G401 (cell line): Measurements from ENCODE around the gene KCTD20. TPM values are rescaled to one million over a fixed set of nuclear protein-coding genes. Genes with fewer than 3 reads are reported as not detected.
"Not testable (repeated sequence)": the region's sequence is repeated elsewhere in the genome, so short reads cannot be mapped to it uniquely, and the experiment has no call there.

Experiments
- DNase-seq: peaks from one replicate; pipeline ENCODE4 v3.0.0-alpha.2; 2015; ENCODE audit warnings: low spot score
- in situ Hi-C: cut with HindIII; loops from 2 replicates; pipeline ENCODE4 v1.10.0; 2016; ENCODE audit warnings: low sequenced_read_pairs, mixed read lengths
- total RNA-seq: library from RNA; depleted of rRNA; stranded (reverse); fragments of >200 nt; shearing (Covaris generic); gene quantifications from 2 replicates; pipeline ENCODE4 v1.2.3, GENCODE V29; 2014; rRNA removed

Gene KCTD20
- 68.6 and 91.6 TPM in 2 replicates for total RNA-seq

DNA sequence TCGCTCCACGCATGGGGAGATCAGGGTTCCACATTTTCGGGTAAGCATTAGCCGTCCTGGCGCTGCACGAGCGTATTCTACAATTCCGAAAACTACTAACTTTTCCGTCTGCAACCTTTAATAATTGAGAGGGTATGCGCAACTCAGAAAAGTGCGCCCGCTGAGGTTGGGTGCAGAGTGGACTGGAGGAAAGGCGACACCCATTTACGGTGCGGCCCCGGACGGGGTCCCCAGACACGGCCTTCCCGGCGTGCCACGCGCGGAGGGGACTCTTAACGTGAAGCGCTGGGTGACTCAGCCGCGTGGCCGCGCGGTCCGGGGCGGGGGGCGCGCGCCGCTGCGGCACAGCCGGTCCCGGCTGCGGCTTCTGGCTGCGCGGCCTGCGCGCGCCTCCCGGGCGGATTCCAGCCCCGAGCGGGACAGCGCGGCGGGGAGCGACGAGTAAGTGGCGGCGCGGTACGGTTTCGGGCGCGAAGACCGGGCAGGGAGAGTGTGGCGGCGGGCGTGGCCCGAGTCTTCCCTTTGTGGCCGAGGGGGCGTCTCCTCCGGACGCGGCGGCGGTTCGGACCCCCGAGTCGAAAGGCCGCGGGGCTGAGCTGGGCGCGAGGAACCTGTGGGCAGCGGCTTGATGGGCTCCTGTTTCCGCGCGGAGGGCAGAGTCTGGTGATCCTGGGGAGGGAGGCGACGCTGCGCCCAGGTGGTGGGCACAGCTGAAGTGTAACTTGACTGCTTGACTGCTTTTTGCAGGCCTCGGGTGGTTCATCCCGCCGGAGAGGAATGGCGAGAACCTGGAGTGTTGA, at the start of gene KCTD20, which contains the start of gene PXT1:
Gene KCTD20, plus strand, starts transcription at position 330 of the 800 bp plus-strand sequence. CDS start 27,098 bp downstream, outside the sequence.
Gene PXT1, minus strand, starts transcription at position 184 of the 800 bp plus-strand sequence. CDS start 16,772 bp downstream, outside the sequence.
- peak; percentile 78 for DNase-seq
- in situ Hi-C loops, result no loop called here

DNA sequence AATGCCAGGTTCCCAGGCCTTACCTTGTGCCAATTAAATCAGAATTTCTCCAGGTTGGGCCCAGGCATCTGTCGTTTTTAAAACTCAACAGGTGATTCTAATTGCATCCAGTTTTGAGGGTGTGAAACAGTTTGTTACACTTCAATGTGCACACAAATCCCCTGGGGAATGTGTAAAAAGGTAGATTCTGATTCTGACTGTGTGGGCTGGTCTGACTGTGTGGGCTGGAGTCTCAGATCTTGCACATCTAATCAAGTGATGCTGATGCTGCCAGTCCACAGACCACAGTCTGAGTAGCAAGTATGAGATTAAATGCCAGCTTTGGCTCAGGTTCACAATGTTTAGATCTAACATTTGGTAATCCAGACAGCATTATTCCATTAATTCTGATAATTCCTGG, 42.8 kb upstream of the KCTD20 start:
- no peak for DNase-seq
- in situ Hi-C loops, result no loop called here

DNA sequence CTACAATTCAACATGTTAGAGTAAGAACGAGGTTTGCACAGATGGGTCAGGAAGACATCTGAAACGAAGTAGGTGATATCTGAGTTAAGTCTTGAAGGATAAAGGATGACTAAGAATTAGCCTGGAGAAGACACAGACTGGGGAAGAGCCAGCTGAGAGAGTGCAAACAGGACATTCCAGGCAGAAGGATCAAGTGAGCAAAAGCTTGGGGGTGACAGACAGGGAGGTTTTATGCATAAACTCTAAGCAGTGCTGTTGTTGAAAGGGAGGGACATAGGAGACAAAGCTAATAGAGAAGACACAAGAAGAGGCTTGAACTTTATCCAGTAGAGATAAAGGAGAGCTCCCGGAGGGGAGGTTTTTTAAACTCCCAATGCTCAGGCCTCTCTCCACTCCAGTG, 40.3 kb upstream of the KCTD20 start:
- no peak for DNase-seq

DNA sequence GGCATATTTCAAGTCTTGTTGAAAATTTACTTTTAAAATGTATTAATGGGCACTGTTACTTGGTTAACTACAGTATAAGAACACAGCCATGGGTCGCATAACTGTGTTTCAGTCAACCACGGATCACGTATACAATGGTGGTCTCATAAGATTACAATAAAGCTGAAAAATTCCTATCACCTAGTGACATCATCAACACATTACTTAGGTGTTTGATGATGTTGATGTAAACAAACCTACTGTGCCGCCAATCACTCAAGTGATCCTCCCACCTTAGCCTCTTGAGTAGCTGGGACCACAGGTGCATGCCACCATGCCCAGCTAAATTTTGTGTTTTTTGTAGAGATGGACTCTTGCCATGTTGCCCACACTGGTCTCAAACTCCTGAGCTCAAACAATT, 38.6 kb upstream of the KCTD20 start:
- in situ Hi-C loops, result no loop called here
- DNase-seq, result no peak

More for the DNA sequence above, 40.3 kb upstream of the KCTD20 start:
- in situ Hi-C loops, result no loop called here

DNA sequence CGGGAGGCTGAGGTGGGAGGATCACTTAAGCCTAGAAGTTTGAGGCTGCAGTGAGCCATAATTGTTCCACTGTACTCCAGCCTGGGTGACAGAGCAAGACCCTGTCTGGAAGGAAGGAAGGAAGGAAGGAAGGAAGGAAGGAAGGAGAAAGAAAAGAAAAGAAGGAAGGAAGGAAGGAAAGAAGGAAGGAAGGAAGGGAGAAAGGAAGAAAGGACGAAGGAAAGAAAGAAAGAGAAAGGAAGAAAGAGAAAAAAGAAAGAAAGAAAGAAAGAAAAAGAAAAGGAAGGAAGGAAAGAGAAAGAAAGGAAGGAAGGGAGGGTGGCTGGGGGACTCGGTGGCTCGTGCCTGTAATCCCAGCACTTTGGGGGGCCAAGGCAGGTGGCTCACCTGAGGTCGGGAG, 33.1 kb upstream of the KCTD20 start:
- DNase-seq, in situ Hi-C loops: not testable (repeated sequence)

DNA sequence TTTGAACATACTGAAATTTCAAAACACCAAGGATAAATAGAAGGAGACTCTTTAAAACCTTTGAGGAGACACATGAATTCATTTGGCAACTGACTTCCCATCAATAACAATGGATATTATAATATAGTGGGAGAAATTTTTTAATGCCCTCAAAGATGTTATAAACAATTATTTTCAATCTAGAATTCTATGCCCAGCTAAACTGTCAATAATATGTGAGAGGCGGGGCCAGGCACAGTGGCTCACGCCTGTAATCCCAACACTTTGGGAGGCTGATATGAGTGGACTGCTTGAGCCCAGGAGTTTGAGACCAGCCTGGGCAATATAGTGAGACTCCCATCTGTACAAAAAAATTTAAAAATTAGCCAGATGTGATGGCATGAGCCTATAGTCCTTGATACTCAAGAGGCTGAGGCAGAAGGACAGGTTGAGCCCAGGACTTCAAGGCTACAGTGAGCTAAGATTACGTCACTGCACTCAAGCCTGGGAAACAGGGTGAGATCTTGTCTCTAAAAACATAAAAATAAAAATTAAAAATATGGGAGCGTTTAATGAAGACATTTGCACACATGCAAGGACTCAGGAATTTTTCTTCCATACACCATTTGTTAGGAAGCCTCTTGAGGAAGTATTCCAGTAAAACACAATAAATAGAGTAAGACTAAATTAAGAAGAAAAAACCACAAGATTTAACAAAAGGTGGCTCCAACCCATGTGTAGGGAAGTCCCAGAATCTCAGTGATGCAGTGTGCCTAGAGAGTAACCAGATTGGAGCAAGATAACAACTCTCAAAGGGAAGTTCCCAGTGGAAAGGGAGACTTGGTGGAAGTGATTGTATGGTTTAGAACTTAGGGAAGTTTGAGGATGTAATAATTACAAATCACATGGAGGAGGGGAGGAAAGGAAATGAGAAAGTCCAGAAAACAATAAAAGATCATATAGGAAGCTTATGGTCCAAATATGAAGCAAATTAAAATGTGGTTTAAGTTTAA, 29.0 kb upstream of the KCTD20 start:
- DNase-seq, result no peak
- in situ Hi-C loops, result no loop called here

DNA sequence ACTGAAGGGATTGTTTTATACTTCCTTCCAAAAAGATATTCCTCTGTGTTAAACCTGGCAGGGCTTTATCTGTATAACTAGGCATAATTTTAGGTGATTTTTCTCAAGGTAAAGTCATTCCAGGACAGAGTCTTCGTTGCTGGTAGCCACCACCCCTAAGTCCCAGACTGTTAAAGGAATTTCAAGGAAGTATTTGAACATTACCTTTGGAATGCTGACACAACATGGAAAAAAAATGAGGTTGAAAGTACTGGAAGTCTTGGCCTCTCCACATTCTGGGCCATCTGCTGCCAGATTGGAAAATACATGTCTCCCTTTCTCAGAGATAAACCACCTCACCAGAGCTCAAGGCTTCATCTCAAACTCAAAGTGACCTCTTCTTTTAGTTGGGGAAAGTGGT, 28.3 kb upstream of the KCTD20 start:
- in situ Hi-C loops, result no loop called here

DNA sequence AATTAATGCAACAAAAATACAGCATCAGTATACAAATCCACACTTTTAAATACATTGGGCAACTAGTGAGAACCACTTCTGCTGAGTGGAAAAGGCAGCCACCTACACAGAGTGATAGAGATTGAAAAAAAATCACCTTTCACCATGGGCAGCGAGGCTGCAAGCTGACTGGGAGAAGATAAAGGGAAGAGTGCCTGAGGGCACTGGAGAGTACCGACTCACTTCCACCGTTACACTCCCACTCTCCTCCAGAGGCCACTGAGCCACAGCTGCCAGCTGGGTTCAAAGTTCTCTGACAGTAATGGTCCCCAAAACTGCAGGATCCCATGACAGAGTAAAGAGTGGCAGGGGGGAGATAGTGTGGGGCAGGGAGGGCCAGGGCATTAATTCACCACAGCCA, 24.2 kb upstream of the KCTD20 start:
- DNase-seq, result no peak
- in situ Hi-C loops, result no loop called here

More for the DNA sequence above, 28.3 kb upstream of the KCTD20 start:
- DNase-seq, result no peak

DNA sequence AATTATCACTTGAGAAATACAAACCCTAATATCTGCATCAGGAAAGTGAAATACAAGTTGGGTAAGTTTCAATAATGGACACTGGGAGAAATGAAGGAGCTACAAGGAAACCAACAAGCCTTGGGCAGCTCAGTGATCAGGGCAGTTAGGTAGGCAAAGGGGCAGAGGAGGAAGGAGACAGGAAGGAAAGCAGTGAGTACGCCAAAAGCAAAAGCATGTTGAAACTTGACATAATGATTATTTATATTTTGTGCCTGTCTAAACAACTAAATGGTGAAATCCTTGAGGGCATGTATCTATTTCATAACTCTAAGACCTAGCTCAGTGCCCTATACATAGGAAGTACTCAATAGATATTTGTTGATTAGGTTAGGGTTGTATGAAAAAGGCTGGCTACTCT, 23.5 kb upstream of the KCTD20 start:
- in situ Hi-C loops, result no loop called here
- no peak for DNase-seq

DNA sequence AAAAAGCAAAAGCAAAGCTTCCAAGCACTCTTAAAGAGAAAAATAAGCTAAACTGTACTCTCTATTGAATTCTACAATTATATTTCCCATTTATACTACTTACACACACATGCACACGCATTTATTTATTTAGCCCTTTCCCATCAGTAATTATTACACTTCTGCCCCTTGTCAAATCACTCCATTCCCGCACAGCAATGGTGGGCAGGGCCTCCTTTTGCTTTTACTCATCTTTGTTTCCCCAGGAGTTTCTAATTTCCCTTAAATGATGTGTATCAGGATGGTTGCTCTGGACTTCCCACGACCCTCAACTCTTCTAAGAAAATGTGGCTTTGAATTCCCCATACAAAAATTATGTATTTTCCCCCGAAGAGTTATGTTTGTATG, 20.1 kb upstream of the KCTD20 start:
- DNase-seq, result no peak

DNA sequence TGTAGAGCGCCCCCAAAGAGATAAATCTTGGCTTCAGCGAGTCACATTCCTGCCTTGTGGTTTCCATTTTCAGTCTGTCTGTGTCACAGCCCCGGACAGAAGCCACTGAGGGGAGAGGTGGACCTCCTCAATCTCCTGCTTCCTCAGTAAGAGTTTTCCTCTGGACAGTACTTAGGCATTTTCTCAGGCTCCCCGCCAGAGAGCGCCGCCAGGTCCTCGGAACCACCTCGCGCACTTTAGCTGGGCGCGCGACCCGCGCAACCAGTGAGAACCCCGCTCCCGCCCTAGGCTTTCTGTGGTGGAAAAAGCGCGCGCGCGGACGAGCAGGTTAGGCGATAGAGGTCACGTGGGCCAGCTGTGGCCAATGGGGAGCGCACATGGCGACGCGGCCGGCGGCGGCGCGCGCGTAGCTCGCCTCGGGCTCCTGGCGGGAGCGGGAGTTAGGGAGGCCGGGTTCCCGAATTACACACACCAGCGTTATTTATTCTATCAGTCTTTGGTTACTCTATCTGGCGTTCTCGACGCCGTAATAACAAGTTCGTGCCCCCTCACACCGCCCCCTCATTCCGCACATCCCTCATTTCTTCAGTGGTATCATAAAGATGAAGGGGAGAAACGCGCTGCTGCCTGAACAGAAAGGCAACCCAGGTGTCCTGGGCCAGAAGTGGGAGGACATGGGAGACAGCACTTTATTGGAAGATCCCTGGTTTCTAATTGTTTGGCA, 19.5 kb upstream of the KCTD20 start:
- in situ Hi-C loops, result no loop called here

More for the DNA sequence above, 20.1 kb upstream of the KCTD20 start:
- in situ Hi-C loops, result no loop called here

DNA sequence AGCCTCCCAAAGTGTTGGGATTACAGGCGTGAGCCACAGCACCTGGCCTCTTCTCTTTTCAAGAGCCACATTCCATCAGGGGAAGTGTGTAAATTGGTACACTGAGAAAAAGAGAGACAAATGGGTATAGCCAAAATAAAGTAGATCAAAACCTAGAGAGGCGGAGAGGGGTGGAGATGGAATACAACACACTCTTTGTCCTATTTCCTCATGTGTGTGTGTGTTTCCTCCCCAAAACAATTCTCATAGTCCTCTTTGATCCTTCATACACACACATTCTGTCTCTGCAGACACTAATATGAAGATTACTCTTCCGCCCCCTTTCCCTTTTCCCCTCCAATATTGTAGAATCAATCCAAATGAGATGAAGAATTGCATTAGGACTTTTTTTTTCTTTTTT, 16.2 kb upstream of the KCTD20 start:
- no peak for DNase-seq
- in situ Hi-C loops, result no loop called here

More for the DNA sequence above, 19.5 kb upstream of the KCTD20 start:
- peak; percentile 97 for DNase-seq

DNA sequence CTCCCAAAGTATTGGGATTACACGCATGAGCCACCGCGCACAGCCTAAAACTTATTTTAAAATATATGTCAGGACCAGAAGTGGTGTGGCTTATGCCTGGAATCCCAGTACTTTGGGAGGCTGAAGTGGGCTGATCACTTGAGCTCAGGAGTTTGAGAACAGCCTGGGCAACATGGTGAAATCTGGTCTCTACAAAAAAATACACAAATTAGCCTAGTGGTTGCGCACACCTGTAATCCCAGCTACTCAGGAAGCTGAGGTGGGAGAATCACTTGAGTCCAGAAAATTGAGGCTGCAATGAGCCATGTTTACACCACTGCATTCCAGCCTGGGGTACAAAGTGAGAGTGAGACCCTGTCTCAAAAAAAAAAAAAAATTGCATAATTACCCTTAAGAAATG, 13.9 kb upstream of the KCTD20 start:
- no peak for DNase-seq
- in situ Hi-C loops, result no loop called here

DNA sequence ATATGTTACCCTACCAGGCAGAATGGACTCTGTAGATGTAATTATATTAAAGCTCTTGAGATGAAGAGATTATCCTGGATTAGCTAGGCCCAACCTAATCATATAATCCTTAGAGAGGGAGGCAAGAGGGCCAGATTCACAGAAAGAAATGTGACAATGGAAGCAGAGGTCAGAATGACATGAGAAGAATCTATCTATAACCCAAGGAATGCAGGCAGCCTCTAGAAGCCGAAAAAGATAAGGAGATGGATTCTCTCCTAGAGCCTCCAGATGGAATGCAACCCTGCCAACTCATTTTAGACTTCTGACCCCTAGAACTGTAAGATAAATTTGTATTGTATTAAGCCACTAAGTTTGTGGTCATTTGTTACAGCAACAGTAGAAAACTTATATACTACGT, 12.4 kb upstream of the KCTD20 start:
- DNase-seq, result no peak
- in situ Hi-C loops, result no loop called here

DNA sequence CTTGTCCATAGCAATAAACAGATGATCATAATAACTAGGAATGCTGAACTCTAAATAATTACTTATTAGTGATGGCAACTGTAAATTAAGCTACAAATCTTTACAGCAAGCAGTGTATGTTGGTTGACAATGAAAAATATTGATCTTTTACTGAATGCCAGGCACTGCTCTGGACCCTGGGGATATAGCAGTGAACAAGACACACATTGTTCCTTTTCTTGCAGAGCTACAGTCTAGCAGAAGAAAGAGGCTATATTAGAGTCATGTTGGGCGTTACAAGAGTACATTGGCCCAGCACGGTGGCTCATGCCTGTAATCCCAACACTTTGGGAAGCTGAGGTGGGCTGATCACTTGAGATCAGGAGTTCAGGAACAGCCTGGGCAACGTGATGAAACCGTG, 11.6 kb upstream of the KCTD20 start:
- in situ Hi-C loops, result no loop called here
- no peak for DNase-seq

DNA sequence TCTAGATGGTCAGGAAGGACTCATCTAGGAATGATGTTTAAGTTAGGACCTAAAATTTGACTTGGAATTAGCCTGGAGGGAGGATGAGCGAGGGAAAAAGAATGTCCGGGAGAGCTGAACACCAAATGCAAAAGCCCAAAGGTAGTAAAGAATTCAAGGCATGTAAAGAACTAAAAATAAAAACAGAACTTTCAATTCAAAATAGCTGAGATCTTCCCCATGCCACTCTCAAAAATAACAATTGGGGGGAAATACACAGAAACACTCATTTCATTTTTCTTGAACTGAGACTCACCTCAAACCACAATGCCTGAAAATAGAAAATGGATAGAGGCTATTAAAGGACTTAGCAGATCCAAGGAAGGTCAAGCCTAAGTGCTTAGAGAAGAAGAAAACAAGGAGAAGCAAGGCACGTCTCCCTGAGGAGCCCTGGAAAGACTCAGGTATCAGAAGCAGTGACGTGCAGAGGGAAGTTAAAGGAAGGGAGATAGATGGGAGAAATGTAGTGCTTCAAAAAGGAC, 10.6 kb upstream of the KCTD20 start:
- DNase-seq, result no peak
- in situ Hi-C loops, result no loop called here

DNA sequence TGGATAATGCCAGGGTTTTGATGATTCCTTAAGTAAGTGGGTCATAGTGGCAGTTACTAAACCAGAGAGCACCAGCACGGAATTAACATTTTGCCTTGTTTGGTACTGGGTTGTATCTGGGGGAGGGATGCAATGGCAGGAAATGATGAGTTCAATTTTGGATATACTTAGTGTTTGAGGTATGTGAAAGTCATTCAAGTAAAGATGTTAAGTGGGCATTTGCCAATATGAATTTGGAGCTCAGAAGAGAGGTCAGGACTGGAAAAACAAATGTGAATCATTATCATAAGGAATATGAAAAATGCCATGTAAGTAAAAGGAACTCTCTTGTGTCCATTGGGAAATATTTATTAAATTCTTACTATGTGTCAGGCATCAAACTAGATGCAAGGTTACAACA, 6.3 kb upstream of the KCTD20 start:
- DNase-seq, result no peak
- in situ Hi-C loops, result no loop called here

DNA sequence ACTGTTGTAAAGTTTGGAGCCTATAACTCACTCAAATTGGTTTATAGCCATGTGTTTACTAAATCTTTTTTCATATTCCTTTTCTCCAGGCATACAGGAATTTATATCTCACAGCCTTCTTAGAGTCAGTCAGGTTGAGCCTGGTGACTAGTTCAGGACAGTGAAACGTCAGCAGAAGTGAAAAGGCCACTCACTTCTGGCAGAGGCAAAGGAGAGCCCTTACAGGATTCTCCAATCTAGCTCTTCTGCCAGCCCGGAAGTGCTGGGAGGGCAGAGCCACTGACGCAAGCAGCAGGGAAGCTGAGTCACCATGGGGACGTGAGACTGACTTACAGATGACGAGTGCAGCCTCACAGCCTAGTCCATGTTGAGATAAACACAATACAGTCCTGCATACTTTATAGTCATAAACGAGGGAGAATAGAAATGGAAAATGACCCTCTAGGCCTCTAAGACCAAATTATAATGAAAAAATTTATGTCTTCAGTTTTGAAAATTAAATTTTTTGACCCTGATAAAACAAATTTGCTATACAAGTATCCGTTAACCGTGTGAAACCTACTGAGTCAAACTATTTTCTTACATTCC, 1.4 kb upstream of the KCTD20 start:
- peak; percentile 88 for DNase-seq
- in situ Hi-C loops, result no loop called here
